ENCODE results near the gene SESN1.

The SESN1 gene

DNA sequence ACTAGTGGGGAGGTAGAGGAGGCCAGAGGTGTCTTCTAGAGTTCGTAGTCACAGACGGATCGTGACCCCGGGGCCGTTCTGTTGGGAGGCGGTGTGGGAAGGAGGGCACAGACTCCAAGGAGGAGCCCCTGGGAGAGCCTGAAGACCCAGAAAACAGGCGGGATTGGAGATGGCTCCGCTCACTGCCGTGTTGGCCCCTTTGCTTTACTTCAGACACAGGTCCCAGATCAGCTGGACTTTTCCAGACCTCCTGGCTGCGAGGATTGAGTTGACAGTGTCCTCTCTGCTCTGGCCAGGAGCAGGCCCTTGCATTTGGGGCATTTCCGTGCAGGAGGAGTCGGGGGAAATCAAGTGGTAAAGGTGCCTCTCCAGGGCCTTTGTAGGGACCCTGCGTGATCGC lies 133.6 kb downstream of the SESN1 start:
- no peak for DNase-seq (ENCODE audit: low read depth in 2 of 2)

- DNase-seq (ENCODE audit: low read depth in 2 of 2): no peak
Observed at GRCh38 chr6:108960601-108961000, 134.0 kb downstream of the SESN1 start.

DNA sequence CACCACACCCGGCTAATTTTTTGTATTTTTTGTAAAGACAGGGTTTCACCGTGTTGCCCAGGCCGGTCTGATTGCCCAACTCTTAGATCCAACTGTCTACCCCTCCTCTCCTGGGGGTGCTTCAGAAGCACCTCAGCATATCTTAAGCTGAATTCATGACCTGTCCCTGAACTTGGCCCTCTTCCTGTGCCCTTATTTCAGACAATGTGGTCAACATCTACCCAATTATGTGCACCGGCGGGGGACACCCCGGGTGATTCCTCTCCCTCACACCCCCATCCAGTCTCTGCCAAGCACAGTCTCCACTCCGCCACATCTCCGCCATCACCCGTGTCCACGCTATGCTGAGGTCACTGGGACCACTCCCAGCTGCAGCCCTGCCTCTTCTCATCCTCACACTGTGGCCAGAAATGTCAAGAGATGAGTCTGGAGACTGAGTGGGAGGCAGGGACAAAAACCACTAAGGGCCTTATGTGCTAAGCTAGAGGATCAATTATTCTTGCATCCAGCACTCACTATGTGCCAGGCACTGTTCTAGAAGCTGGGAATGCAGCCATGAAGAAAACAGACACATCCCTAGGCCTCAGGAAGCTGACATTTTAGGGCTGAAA lies 134.6 kb downstream of the SESN1 start:
- no peak for DNase-seq (ENCODE audit: low read depth in 2 of 2)

DNA sequence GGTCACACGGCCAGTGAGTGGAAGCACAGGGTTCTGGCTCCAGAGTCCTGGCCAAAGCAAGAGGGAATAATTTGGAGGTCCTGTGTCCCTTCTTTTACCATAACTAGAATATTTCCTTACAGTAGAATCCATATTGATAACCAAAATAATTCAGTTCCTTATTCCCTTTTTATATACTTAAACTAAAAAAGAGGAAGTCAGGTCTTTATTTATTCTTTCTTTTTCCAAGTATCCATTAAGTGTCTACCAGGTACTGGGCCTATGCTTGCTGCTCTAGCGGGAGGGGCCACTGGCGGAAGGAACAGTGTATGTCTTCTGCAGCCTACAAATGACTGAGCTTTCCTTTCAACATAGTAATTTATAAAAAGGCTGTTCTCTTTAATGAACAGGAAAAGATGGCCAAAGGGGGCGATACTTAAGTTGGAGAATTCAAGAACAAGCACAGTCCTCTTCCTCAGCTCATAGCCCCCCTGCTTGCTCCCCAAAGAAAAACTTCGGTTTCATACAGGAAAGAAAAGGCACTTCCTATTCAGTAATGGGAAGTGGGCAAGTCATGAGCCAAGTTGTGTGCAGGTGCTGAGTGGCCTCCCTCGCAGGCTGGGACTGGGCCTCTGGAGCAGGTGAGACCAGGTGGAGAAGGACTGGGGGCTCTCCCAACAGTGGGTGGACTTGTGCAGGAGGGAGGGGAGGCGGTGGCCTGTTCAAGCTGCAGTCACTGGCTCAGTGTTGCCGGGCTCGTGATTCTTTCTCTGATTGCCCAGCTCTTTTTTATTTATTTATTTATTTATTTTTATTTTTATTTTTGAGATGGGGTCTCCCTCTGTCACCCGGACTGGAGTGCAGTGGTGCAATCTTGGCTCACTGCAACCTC lies 135.5 kb downstream of the SESN1 start:
- no peak for DNase-seq (ENCODE audit: low read depth in 2 of 2)

- DNase-seq (ENCODE audit: low read depth in 2 of 2): no peak
Observed at GRCh38 chr6:108957221-108957620, 137.4 kb downstream of the SESN1 start.

GRCh38 chr6:108955329-108955949 lies 139.2 kb downstream of the SESN1 start:
- no peak for DNase-seq (ENCODE audit: low read depth in 2 of 2)

- no peak for DNase-seq (ENCODE audit: low read depth in 2 of 2)
Observed at GRCh38 chr6:108953681-108954080, 141.0 kb downstream of the SESN1 start.

GRCh38 chr6:108952776-108953486 lies 141.7 kb downstream of the SESN1 start:
- no peak for DNase-seq (ENCODE audit: low read depth in 2 of 2)

- no peak for DNase-seq (ENCODE audit: low read depth in 2 of 2)
Observed at GRCh38 chr6:108951351-108951953, 143.2 kb downstream of the SESN1 start.

- DNase-seq (ENCODE audit: low read depth in 2 of 2): no peak
Observed at GRCh38 chr6:108948181-108948661, 146.4 kb downstream of the SESN1 start.

DNA sequence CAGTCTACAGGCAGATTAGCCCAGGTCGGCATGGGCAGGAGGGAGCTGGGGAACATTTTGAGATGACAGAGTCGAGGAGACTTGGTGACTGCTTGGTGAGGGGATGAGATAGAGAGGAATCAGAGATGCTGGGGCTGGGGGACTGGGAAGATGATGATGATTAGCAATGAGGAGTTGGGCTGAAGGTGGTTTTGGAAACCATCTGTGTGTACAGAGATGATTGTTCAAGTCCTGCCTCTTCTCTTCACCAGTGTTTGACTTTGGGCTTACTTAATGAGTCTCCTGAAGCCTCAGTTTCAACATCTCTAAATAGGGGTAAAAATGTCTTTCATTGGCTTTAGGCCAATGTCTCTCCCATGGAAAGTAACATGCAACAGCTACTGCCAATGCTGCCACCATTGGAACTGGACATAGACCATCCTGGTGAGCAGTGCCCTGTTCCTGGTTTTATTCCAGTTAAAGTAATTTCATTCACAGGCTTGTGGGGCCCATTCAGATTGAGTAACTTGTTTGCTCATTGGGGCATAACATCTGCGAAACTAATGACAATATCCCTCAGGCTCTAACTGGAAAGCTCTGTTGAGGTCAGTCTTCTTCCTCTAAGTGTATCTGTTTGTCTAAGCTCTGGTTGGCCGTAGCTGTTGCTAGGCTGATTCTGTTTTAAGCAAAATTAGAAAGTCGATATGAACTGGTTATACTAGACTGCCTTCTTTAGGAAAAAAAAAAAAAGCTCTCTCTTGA lies 147.4 kb downstream of the SESN1 start:
- no peak for DNase-seq (ENCODE audit: low read depth in 2 of 2)

DNA sequence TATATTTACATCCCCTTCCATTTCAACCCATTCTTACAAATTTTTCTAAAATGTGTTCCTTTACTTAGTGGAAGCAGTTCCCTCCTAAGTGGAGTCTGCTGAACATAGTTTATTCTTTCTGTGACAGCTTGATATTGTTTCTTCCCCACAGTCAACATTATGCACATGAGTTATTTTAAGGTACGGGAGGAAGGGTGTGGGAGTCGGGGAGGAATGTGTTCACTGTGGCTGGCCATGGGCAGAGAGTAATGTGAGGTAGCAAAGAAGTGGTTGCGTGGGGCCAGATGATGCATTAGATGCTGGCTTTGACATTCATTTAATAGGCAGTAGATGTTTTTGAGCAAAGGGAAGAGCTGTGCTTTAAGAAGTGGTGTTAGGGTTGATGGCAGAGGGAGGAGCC lies 148.0 kb downstream of the SESN1 start:
- no peak for DNase-seq (ENCODE audit: low read depth in 2 of 2)

DNA sequence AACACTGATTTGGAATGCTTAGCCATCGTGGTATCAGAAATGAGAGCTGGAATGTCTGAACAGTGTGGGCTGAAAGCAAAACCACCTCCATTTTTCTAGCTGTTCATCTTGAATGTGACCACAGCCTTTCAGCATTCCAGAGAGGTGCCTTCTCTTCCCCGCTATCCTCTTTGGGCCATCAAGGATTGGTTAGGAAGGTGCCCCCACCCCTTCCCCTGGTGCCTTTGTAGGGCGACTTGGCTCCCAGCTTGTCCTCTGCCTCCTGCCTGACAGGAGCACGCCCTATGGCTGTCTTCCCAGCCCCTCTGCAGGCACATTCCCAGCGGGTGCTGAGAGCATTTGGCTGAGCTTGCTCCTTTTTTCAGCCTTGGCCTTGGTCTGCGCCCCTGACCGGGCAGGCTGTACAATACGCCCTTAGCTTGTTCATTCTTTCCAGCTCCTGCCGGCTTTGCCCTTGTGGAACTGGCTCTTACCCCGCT lies 148.9 kb downstream of the SESN1 start:
- no peak for DNase-seq (ENCODE audit: low read depth in 2 of 2)

- DNase-seq (ENCODE audit: low read depth in 2 of 2): peak; percentile 84 to 86
Observed at GRCh38 chr6:108944707-108945680, 149.7 kb downstream of the SESN1 start.

- no peak for DNase-seq (ENCODE audit: low read depth in 2 of 2)
Observed at GRCh38 chr6:108944071-108944470, 150.6 kb downstream of the SESN1 start.

GRCh38 chr6:108942556-108943492 lies 151.8 kb downstream of the SESN1 start:
- no peak for DNase-seq (ENCODE audit: low read depth in 2 of 2)

- DNase-seq (ENCODE audit: low read depth in 2 of 2): no peak
Observed at GRCh38 chr6:108941859-108942258, 152.8 kb downstream of the SESN1 start.

GRCh38 chr6:108941281-108941680 lies 153.4 kb downstream of the SESN1 start:
- DNase-seq (ENCODE audit: low read depth in 2 of 2): no peak

Measured in fibroblast of skin of left quadriceps (primary cell).